Regular cardiac myocyte (primary cell): ENCODE data around the gene SLC2A10. TPM values are rescaled to one million over a fixed set of nuclear protein-coding genes. Genes with fewer than 3 reads are reported as not detected.

Source experiments
- total RNA-seq: library from RNA; depleted of rRNA; stranded (reverse); fragments of >200 nt; gene quantifications from 2 replicates; pipeline ENCODE4 v1.2.3, GENCODE V29; 2014

Gene SLC2A10
- 32.2 and 49.3 TPM in 2 replicates for total RNA-seq

GRCh38 chr20:46709459-46710152 lies at the start of gene SLC2A10:
Gene SLC2A10 (plus strand): TSS chr20:46709649. CDS start chr20:46709737, 88 bp downstream.

GRCh38 chr20:46689082-46689753 lies 20.2 kb upstream of the SLC2A10 start, which contains the start of gene TP53RK:
Gene TP53RK (minus strand): TSS chr20:46689444. CDS start chr20:46689414, 30 bp downstream.

Other genes with a start within 250 kb of the SLC2A10 start
- gene ZNF334, start 196.1 kb upstream of the SLC2A10 start, total RNA-seq: 2.5 and 3.1 TPM in 2 replicates
- not detected in 2 replicates for gene OCSTAMP, start 159.0 kb upstream of the SLC2A10 start, total RNA-seq
- 0.38 and 2.3 TPM in 2 replicates for gene SLC13A3, start 58.2 kb upstream of the SLC2A10 start, total RNA-seq
- gene TP53RK, start 20.2 kb upstream of the SLC2A10 start, total RNA-seq: 13.2 and 17.4 TPM in 2 replicates
- 0.19 and 0.28 TPM in 2 replicates for gene EYA2, start 185.2 kb downstream of the SLC2A10 start, total RNA-seq